MG63 (cell line): Measurements from ENCODE around the gene CANT1. TPM values are rescaled to one million over a fixed set of nuclear protein-coding genes. Genes with fewer than 3 reads are reported as not detected.
"Not testable (repeated sequence)": the region's sequence is repeated elsewhere in the genome, so short reads cannot be mapped to it uniquely, and the experiment has no call there.

Source experiments
- DNase-seq: peaks from one replicate; pipeline ENCODE4 v3.0.0-alpha.2; 2020
- H3K27me3 ChIP-seq: fragments of 250-450 bp; sonication (Bioruptor Pico); 2 replicates; pipeline ENCODE4 v1.5.1; 2020; ENCODE audit warnings: mild to moderate bottlenecking, moderate library complexity
- H3K36me3 ChIP-seq: fragments of 250-450 bp; sonication (Bioruptor Pico); 2 replicates; pipeline ENCODE4 v1.5.1; 2020; ENCODE audit warnings: mild to moderate bottlenecking, moderate library complexity
- H3K4me3 ChIP-seq: fragments of 250-450 bp; sonication (Bioruptor Pico); 2 replicates; pipeline ENCODE4 v1.5.1; 2020; ENCODE audit warnings: mild to moderate bottlenecking, moderate library complexity
- H3K9me3 ChIP-seq: fragments of 250-450 bp; sonication (Bioruptor Pico); 2 replicates; pipeline ENCODE4 v1.5.1; 2020; ENCODE audit warnings: mild to moderate bottlenecking, moderate library complexity
- total RNA-seq: library from RNA; depleted of rRNA; stranded (reverse); fragments of >200 nt; shearing (Covaris generic); gene quantifications from 2 replicates; pipeline ENCODE4 v1.2.3, GENCODE V29; 2014; ENCODE audit warnings: low replicate concordance; rRNA removed

CANT1 gene
- total RNA-seq, 1 experiment from 2014 or later, result 112 TPM

GRCh38 chr17:78950870-78951269 lies 58.7 kb downstream of the CANT1 start:
- no peaks in the 10 kb centered on the region for H3K36me3 ChIP-seq
- H3K27me3 ChIP-seq, result no peaks in the 10 kb centered on the region
- H3K4me3 ChIP-seq, result no peak overlapping the region
- peaks cover 3% of the 10 kb centered on the region for H3K9me3 ChIP-seq
- no peak for DNase-seq

- H3K4me3 ChIP-seq, result no peak overlapping the region
- peaks cover 3% of the 10 kb centered on the region for H3K9me3 ChIP-seq
- H3K27me3 ChIP-seq, result no peaks in the 10 kb centered on the region
- no peak for DNase-seq
- no peaks in the 10 kb centered on the region for H3K36me3 ChIP-seq
Observed at GRCh38 chr17:78947235-78948149, 62.1 kb downstream of the CANT1 start.

DNA sequence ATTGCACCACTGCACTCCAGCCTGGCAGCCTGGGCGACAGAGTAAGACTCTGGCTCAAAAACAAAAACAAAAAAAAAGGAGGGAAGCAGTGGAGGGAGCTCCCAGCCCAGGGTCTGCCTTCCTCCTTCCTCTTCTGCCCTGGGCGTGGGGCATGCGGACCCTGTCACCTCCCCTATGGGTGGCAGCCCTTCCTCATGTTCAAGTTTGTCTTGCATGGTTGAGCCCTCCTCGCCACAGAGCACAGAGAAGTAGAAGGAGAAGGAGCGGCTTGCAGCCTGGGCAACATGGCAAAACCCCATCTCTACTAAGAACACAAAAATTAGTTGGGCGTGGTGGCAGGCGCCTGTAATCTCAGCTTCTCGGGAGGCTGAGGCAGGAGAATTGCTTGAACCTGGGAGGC lies 62.9 kb downstream of the CANT1 start:
- peaks cover 3% of the 10 kb centered on the region for H3K9me3 ChIP-seq
- no peak overlapping the region for H3K4me3 ChIP-seq
- H3K27me3 ChIP-seq, result no peaks in the 10 kb centered on the region
- no peak for DNase-seq
- no peaks in the 10 kb centered on the region for H3K36me3 ChIP-seq

- no peaks in the 10 kb centered on the region for H3K27me3 ChIP-seq
- no peak overlapping the region for H3K4me3 ChIP-seq
- DNase-seq, result no peak
- peaks cover 3% of the 10 kb centered on the region for H3K9me3 ChIP-seq
- H3K36me3 ChIP-seq, result no peaks in the 10 kb centered on the region
Observed at GRCh38 chr17:78946131-78946530, 63.4 kb downstream of the CANT1 start.

- H3K9me3 ChIP-seq, H3K36me3 ChIP-seq, DNase-seq, H3K27me3 ChIP-seq, H3K4me3 ChIP-seq: not testable (repeated sequence)
Observed at GRCh38 chr17:78945455-78945854, 64.1 kb downstream of the CANT1 start.

- Histone ChIP-seq H3K27me3 (no peaks in the 10 kb centered on the region), H3K9me3 (no peaks in the 10 kb centered on the region), H3K36me3 (no peaks in the 10 kb centered on the region), H3K4me3 (no peak overlapping the region)
- DNase-seq, result no peak
Observed at GRCh38 chr17:78944956-78945355, 64.6 kb downstream of the CANT1 start.

GRCh38 chr17:78944026-78944425 lies 65.5 kb downstream of the CANT1 start:
- Histone ChIP-seq H3K36me3 (no peaks in the 10 kb centered on the region), H3K9me3 (no peaks in the 10 kb centered on the region), H3K27me3 (no peaks in the 10 kb centered on the region), H3K4me3 (no peak overlapping the region)
- DNase-seq, result no peak

Other genes with a start within 250 kb of the CANT1 start
- gene CYTH1, start 227.5 kb downstream of the CANT1 start, total RNA-seq, result 11.2 and 17.2 TPM in 2 replicates
- gene USP36, start 168.9 kb downstream of the CANT1 start, total RNA-seq, result 16.3 and 33.4 TPM in 2 replicates
- 0.67 TPM in 1 of 2 replicates, not detected in the other for gene CEP295NL, start 106.6 kb downstream of the CANT1 start, total RNA-seq
- 127 and 145 TPM in 2 replicates for gene TIMP2, start 84.4 kb downstream of the CANT1 start, total RNA-seq
- 204 and 434 TPM in 2 replicates for gene LGALS3BP, start 29.8 kb downstream of the CANT1 start, total RNA-seq
- 23.1 and 38.4 TPM in 2 replicates for gene C1QTNF1, start 14.4 kb upstream of the CANT1 start, total RNA-seq
- gene ENGASE, start 65.1 kb upstream of the CANT1 start, total RNA-seq, result 10.5 and 12.4 TPM in 2 replicates